Upper lobe of right lung (tissue), 1 donor: Measurements from ENCODE around the gene LRIF1. TPM values are rescaled to one million over a fixed set of nuclear protein-coding genes. Genes with fewer than 3 reads are reported as not detected.

Experiments
- ATAC-seq: fragments of 200-7000 bp; cut with Tn5 transposase; one replicate; pipeline ENCODE4 v1.9.1; 2020; ENCODE audit warnings: mild to moderate bottlenecking, moderate library complexity
- DNase-seq: peaks from one replicate; pipeline ENCODE4 v3.0.0-alpha.2; 2020
- H3K27ac ChIP-seq: fragments of 200-600 bp; one replicate; pipeline ENCODE4 v1.8.0; 2022
- H3K27me3 ChIP-seq: fragments of 200-600 bp; one replicate; pipeline ENCODE4 v1.8.0; 2022; ENCODE audit warnings: mild to moderate bottlenecking
- H3K36me3 ChIP-seq: fragments of 200-600 bp; one replicate; pipeline ENCODE4 v1.8.0; 2022
- H3K4me1 ChIP-seq: fragments of 200-600 bp; one replicate; pipeline ENCODE4 v1.8.0; 2022
- H3K4me3 ChIP-seq: fragments of 200-600 bp; one replicate; pipeline ENCODE4 v1.8.0; 2022; ENCODE audit warnings: mild to moderate bottlenecking
- H3K9me3 ChIP-seq: fragments of 200-600 bp; one replicate; pipeline ENCODE4 v1.8.0; 2022
- CTCF ChIP-seq: fragments of 200-600 bp; IDR thresholded peaks from one replicate; pipeline ENCODE4 v1.8.0; 2022; ENCODE audit warnings: antibody characterized with exemption
- intact Hi-C: fragments of 100-400 bp; cut with DNase I; formaldehyde crosslinking; loops from one replicate; pipeline ENCODE4 v1.11.0; 2022
- total RNA-seq: library from RNA; stranded (reverse); fragmentation: NEBNext Ultra II Directional; extraction: Animal tissue kit (Norgen Biotek cat#: 25700); gene quantifications from one replicate; pipeline ENCODE4 v1.2.1, GENCODE V29; 2021
- donor health status: DM: no; HTN: yes; CAD: no; lungs with severe emphysema.

Gene LRIF1
- total RNA-seq, 1 donor from 2014 or later: 7.0 TPM

- no peaks in the 10 kb centered on the region for H3K36me3 ChIP-seq
- H3K27ac ChIP-seq: no peak overlapping the region
Measured at GRCh38 chr1:110916274-110916668, 47.5 kb downstream of the LRIF1 start.

GRCh38 chr1:110915804-110916203, 47.9 kb downstream of the LRIF1 start:
- Histone ChIP-seq H3K4me1 (no peaks in the 10 kb centered on the region), H3K36me3 (no peaks in the 10 kb centered on the region), H3K4me3 (no peak overlapping the region), H3K9me3 (no peaks in the 10 kb centered on the region), H3K27ac (no peak overlapping the region), H3K27me3 (no peaks in the 10 kb centered on the region)
- DNase-seq: no peak
- intact Hi-C loops: no loop called here
- no peak for ATAC-seq
- TF ChIP-seq CTCF: no peak

More at GRCh38 chr1:110916274-110916668, 47.5 kb downstream of the LRIF1 start:
- DNase-seq (no peak), ATAC-seq (no peak)
- H3K9me3 ChIP-seq: no peaks in the 10 kb centered on the region
- no peak for TF ChIP-seq CTCF
- no peak overlapping the region for H3K4me3 ChIP-seq
- H3K4me1 ChIP-seq: no peaks in the 10 kb centered on the region
- H3K27me3 ChIP-seq: no peaks in the 10 kb centered on the region
- intact Hi-C loops: no loop called here

- Histone ChIP-seq H3K36me3 (no peaks in the 10 kb centered on the region), H3K9me3 (no peaks in the 10 kb centered on the region), H3K4me3 (no peak overlapping the region), H3K27me3 (no peaks in the 10 kb centered on the region), H3K4me1 (no peaks in the 10 kb centered on the region), H3K27ac (no peak overlapping the region)
- DNase-seq: no peak
- intact Hi-C loops: no loop called here
- TF ChIP-seq CTCF: no peak
- no peak for ATAC-seq
Measured at GRCh38 chr1:110914676-110915075, 49.0 kb downstream of the LRIF1 start.

GRCh38 chr1:110912784-110913183, 50.9 kb downstream of the LRIF1 start:
- TF ChIP-seq CTCF: no peak
- Histone ChIP-seq H3K27me3 (no peaks in the 10 kb centered on the region), H3K27ac (no peak overlapping the region), H3K36me3 (no peaks in the 10 kb centered on the region), H3K4me3 (no peak overlapping the region), H3K9me3 (no peaks in the 10 kb centered on the region), H3K4me1 (no peaks in the 10 kb centered on the region)
- intact Hi-C loops: no loop called here
- no peak for ATAC-seq
- no peak for DNase-seq

- no peaks in the 10 kb centered on the region for H3K27me3 ChIP-seq
- no peaks in the 10 kb centered on the region for H3K9me3 ChIP-seq
- no peaks in the 10 kb centered on the region for H3K36me3 ChIP-seq
- DNase-seq (no peak), ATAC-seq (peak; percentile 28)
- no peaks in the 10 kb centered on the region for H3K4me1 ChIP-seq
- no peak for TF ChIP-seq CTCF
- H3K4me3 ChIP-seq: no peak overlapping the region
- intact Hi-C loops: no loop called here
- H3K27ac ChIP-seq: no peak overlapping the region
Measured at GRCh38 chr1:110903853-110904500, 59.7 kb downstream of the LRIF1 start.
